ENCODE data around the gene IFITM5. TPM values are rescaled to one million over a fixed set of nuclear protein-coding genes. Genes with fewer than 3 reads are reported as not detected.

IFITM5 gene
- total and polyA plus RNA-seq, 2 of the 8 experiments (the other 6 are each of a cell fraction or from before 2014, with no cell fraction given): not detected

DNA sequence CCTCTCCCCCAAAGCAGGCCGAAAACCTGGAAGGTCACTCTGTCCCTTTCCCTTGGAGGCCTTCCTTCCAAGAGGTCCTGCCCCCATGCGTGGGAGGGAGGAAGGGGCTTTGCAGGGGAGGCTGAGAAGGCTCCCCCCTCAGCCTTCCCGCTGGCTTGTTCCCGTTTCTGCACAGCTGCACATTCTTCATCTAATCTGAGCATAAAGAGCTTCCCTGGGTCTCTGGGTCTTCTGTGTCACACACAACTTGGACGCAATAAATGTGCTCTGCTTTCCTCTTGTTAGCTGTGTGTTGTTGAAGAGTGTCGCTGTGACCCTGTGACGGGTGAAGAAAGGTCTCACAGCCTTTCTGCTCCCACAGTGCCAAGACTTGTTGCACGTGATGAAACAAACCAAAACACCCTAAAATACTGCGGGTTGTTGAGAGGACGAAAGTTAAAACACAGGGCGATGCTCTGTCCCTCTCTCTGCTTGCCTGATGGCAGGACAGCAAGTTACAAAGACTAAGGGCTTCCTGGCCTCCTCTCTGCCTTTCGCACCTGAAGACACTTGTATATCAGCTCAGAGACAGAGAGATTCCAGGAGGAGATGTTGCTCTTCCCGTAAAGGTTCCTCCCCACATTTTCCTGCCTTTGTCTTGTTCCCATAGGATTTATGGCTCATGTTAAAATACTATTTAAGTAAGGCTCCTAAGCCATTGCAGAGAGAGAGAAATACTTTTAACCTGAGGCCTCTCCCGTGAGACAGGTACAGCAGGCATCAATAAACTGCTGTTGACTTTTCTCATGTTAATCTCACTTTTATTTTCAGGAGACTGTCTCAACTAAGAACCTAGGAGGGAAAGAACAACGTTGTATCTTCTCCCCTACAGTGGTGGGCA is 36.7 kb upstream of the IFITM5 start (continued):
- TF ChIP-seq KDM4A (IDR thresholded peaks at IDR 0.05; ENCODE audit: low read depth, low read length, severe bottlenecking): no peak
- no peak for TF ChIP-seq KDM1A (IDR thresholded peaks at IDR 0.05; ENCODE audit: borderline replicate concordance, low read length)
- no peak for TF ChIP-seq SUZ12 (IDR thresholded peaks at IDR 0.05; ENCODE audit: low read length)
